Measurements from ENCODE around the gene KRT36. TPM values are rescaled to one million over a fixed set of nuclear protein-coding genes. Genes with fewer than 3 reads are reported as not detected.

Gene KRT36
- total RNA-seq, 1 donor from 2014 or later, result not detected

DNA sequence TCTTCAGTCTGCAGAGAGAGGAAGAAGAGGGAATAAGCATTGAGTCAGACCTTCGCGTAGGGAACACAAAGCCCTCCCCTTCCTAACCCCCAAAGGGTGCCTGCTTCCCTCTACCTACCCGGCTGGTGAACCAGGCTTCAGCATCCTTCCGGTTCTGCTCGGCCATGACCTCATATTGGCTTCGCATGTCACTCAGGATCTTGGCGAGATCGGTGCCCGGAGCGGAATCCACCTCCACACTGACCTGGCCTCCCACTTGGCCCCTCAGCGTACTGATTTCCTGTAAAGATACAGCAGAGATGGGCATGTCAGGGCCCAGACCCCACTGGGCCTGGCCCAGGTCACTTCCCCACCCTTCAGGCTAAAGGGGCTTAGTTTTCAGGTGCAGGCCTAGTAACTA lies 34.6 kb upstream of the KRT36 start:
- Histone ChIP-seq H3F3A (ENCODE audit: low read depth) (peaks cover 38% of the 10 kb centered on the region), H2AFZ (replicated peaks) (no peak overlapping the region), H3K4me1 (peaks cover 12% of the 10 kb centered on the region), H3K36me3 (no peaks in the 10 kb centered on the region), H4K20me1 (ENCODE audit: low read depth) (peaks cover 45% of the 10 kb centered on the region), H3K27ac (no peak overlapping the region), H3K9me3 (ENCODE audit: low read depth) (no peaks in the 10 kb centered on the region), H3K79me2 (ENCODE audit: low read depth) (peaks cover 29% of the 10 kb centered on the region), H3K27me3 (no peaks in the 10 kb centered on the region), H3K4me2 (no peak overlapping the region), H3K4me3 (no peak overlapping the region), H3K9ac (no peak overlapping the region)
- TF ChIP-seq EZH2 (IDR thresholded peaks at IDR 0.05) (no peak), EZH2phosphoT487 (IDR thresholded peaks at IDR 0.05) (no peak)
- TF ChIP-seq, protein P1, sequence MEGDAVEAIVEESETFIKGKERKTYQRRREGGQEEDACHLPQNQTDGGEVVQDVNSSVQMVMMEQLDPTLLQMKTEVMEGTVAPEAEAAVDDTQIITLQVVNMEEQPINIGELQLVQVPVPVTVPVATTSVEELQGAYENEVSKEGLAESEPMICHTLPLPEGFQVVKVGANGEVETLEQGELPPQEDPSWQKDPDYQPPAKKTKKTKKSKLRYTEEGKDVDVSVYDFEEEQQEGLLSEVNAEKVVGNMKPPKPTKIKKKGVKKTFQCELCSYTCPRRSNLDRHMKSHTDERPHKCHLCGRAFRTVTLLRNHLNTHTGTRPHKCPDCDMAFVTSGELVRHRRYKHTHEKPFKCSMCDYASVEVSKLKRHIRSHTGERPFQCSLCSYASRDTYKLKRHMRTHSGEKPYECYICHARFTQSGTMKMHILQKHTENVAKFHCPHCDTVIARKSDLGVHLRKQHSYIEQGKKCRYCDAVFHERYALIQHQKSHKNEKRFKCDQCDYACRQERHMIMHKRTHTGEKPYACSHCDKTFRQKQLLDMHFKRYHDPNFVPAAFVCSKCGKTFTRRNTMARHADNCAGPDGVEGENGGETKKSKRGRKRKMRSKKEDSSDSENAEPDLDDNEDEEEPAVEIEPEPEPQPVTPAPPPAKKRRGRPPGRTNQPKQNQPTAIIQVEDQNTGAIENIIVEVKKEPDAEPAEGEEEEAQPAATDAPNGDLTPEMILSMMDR (IDR thresholded peaks at IDR 0.05), result no peak
- peaks cover 2% of the 10 kb centered on the region for H3K9me3 Mint-ChIP-seq
- peaks cover 12% of the 10 kb centered on the region for H3K4me1 Mint-ChIP-seq
- no peaks in the 10 kb centered on the region for H3K36me3 Mint-ChIP-seq
- no peak overlapping the region for H3K4me3 Mint-ChIP-seq
- DNase-seq (ENCODE audit: low spot score), result no peak
- H3K27ac Mint-ChIP-seq, result no peak overlapping the region
- peaks cover 45% of the 10 kb centered on the region for H3K27me3 Mint-ChIP-seq (ENCODE audit: insufficient read depth, low read depth)

DNA sequence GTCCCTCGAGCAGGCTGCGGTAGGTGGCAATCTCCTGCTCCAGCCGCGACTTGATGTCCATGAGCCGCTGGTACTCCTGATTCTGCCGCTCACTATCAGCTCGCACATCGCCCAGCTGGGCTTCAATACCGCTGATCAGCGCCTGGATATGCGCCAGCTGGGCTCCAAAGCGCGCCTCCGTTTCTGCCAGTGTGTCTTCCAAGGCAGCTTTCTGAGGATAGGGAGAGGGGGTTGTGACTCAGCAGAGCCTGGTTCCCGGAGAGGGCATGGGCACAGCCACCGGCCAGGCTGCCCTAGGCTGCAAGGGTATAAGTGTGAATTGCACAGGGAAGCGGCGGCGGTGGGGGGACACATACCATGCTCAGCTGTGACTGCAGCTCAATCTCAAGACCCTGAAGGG lies 34.1 kb upstream of the KRT36 start:
- H3K4me3 Mint-ChIP-seq, result no peak overlapping the region
- peaks cover 45% of the 10 kb centered on the region for H4K20me1 ChIP-seq (ENCODE audit: low read depth)
- peaks cover 12% of the 10 kb centered on the region for H3K4me1 Mint-ChIP-seq
- peaks cover 11% of the 10 kb centered on the region for H3K4me1 ChIP-seq
- no peak overlapping the region for H3K27ac ChIP-seq
- no peak overlapping the region for H2AFZ ChIP-seq (replicated peaks)
- peaks cover 29% of the 10 kb centered on the region for H3K79me2 ChIP-seq (ENCODE audit: low read depth)
- no peaks in the 10 kb centered on the region for H3K36me3 Mint-ChIP-seq
- H3K9me3 ChIP-seq (ENCODE audit: low read depth), result no peaks in the 10 kb centered on the region
- no peak for DNase-seq (ENCODE audit: low spot score)
- no peak overlapping the region for H3K4me3 ChIP-seq
- no peak overlapping the region for H3K27ac Mint-ChIP-seq
- no peaks in the 10 kb centered on the region for H3K27me3 ChIP-seq
- peaks cover 41% of the 10 kb centered on the region for H3K27me3 Mint-ChIP-seq (ENCODE audit: insufficient read depth, low read depth)
- TF ChIP-seq EZH2phosphoT487 (IDR thresholded peaks at IDR 0.05) (no peak), EZH2 (IDR thresholded peaks at IDR 0.05) (no peak)
- TF ChIP-seq, protein P1 (IDR thresholded peaks at IDR 0.05), result no peak
- no peaks in the 10 kb centered on the region for H3K36me3 ChIP-seq
- peaks cover 2% of the 10 kb centered on the region for H3K9me3 Mint-ChIP-seq
- no peak overlapping the region for H3K4me2 ChIP-seq
- no peak overlapping the region for H3K9ac ChIP-seq
- peaks cover 36% of the 10 kb centered on the region for H3F3A ChIP-seq (ENCODE audit: low read depth)

DNA sequence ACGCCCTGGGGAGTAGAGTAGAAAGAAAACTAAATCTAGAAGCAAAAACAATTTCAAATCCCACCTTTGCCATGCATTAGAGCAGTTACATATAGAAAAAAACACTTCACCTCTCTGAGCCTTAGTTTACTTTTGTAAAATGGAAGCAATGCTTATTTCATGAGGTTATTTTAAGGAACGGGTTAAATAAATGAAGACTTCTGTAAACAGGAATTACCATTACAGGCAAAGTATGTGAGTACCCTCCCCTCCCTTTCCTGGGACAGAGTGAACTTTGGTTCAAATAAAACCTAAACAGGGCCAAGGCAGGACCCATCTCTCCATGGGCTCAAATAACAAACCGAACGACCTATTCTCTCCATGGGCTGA lies 33.5 kb upstream of the KRT36 start:
- Histone ChIP-seq H3K9me3 (ENCODE audit: low read depth) (no peaks in the 10 kb centered on the region), H3K36me3 (no peaks in the 10 kb centered on the region), H3F3A (ENCODE audit: low read depth) (peaks cover 31% of the 10 kb centered on the region), H3K27ac (no peak overlapping the region), H3K79me2 (ENCODE audit: low read depth) (peaks cover 29% of the 10 kb centered on the region), H3K4me3 (no peak overlapping the region), H4K20me1 (ENCODE audit: low read depth) (peaks cover 45% of the 10 kb centered on the region), H3K27me3 (no peaks in the 10 kb centered on the region), H3K9ac (no peak overlapping the region), H2AFZ (replicated peaks) (no peak overlapping the region), H3K4me2 (no peak overlapping the region), H3K4me1 (peaks cover 11% of the 10 kb centered on the region)
- peaks cover 36% of the 10 kb centered on the region for H3K27me3 Mint-ChIP-seq (ENCODE audit: insufficient read depth, low read depth)
- no peak for DNase-seq (ENCODE audit: low spot score)
- TF ChIP-seq, protein P1 (IDR thresholded peaks at IDR 0.05), result no peak
- TF ChIP-seq EZH2 (IDR thresholded peaks at IDR 0.05) (no peak), EZH2phosphoT487 (IDR thresholded peaks at IDR 0.05) (no peak)
- peaks cover 8% of the 10 kb centered on the region for H3K4me1 Mint-ChIP-seq
- H3K27ac Mint-ChIP-seq, result no peak overlapping the region
- H3K36me3 Mint-ChIP-seq, result no peaks in the 10 kb centered on the region
- H3K9me3 Mint-ChIP-seq, result peaks cover 2% of the 10 kb centered on the region
- no peak overlapping the region for H3K4me3 Mint-ChIP-seq

All from neural progenitor cell (in vitro differentiated cells).